GM12878 (cell line): ENCODE data around the gene YIF1A. TPM values are rescaled to one million over a fixed set of nuclear protein-coding genes. Genes with fewer than 3 reads are reported as not detected.
"Not testable (repeated sequence)": the region's sequence is repeated elsewhere in the genome, so short reads cannot be mapped to it uniquely, and the experiment has no call there.

Source experiments
- ATAC-seq: fragments of 200-7000 bp; cut with Tn5 transposase; 3 replicates; pipeline ENCODE4 v1.9.1; 2020; ENCODE audit warnings: mild to moderate bottlenecking, moderate library complexity
- BruUV-seq: library from RNA; stranded (reverse); fragments of 400-500 nt; replicated peaks from 2 replicates; lab custom pipeline; 2021; lab: Mats Ljungman, UMichigan
- CTCF ChIA-PET: fragments of 300-600 bp; sonication (Branson Sonifier 250); formaldehyde crosslinking; extraction: SDS; loops from one replicate; lab custom pipeline; 2021; ENCODE audit warnings: inconsistent platforms; lab: Yijun Ruan, JAX
- POLR2A ChIA-PET: fragments of 350-600 bp; formaldehyde crosslinking; extraction: SDS; loops from one replicate; lab custom pipeline; 2021; ENCODE audit warnings: inconsistent platforms; lab: Charles Lee
- RAD21 ChIA-PET: fragments of 300-600 bp; sonication (Branson Sonifier 250); formaldehyde crosslinking; loops from one replicate; lab custom pipeline; 2023; ENCODE audit warnings: antibody characterized with exemption; ENCODE audit not compliant: unreplicated experiment; lab: Charles Lee
- SMC1A ChIA-PET: fragments of 300-600 bp; sonication (Branson Sonifier 250); formaldehyde crosslinking; loops from one replicate; lab custom pipeline; 2023; ENCODE audit not compliant: unreplicated experiment, uncharacterized antibody; lab: Charles Lee
- DNase-seq: peaks from one replicate; pipeline ENCODE4 v3.0.0-alpha.2; 2011; ENCODE audit warnings: low read depth, low spot score
- FAIRE-seq: peaks from 3 replicates; lab custom pipeline; 2011; peaks lifted over from hg19 to GRCh38; lab: Jason Lieb, UNC
- H2AFZ ChIP-seq: 2 replicates; pipeline ENCODE4 v1.6.0; 2011; ENCODE audit warnings: low read depth, low read length, control low read depth; ENCODE audit not compliant: control insufficient read depth
- H3K27ac ChIP-seq: 2 replicates; pipeline ENCODE4 v1.5.1; 2011; ENCODE audit warnings: control low read depth; ENCODE audit not compliant: control insufficient read depth, insufficient read depth
- H3K27me3 ChIP-seq, 2 experiments: replicated peaks in 1 of 2; 2 replicates each; pipeline versions ENCODE4 v1.6.0 to v1.6.1; 2011; ENCODE audit warnings: low read length in 1 of 2; ENCODE audit not compliant: control insufficient read depth in 2 of 2, insufficient read depth in 2 of 2
- H3K36me3 ChIP-seq, 2 experiments: 2 replicates each; pipeline ENCODE4 v1.5.1; 2011; ENCODE audit warnings: low read length in 1 of 2; ENCODE audit not compliant: control insufficient read depth in 2 of 2, insufficient read depth in 2 of 2
- H3K4me1 ChIP-seq: 2 replicates; pipeline ENCODE4 v1.6.1; 2011; ENCODE audit warnings: mild to moderate bottlenecking, low read length, moderate library complexity, mixed read lengths; ENCODE audit not compliant: control insufficient read depth, insufficient read depth
- H3K4me2 ChIP-seq: 2 replicates; pipeline ENCODE4 v1.6.0; 2011; ENCODE audit warnings: control low read depth; ENCODE audit not compliant: control insufficient read depth, insufficient read depth
- H3K4me3 ChIP-seq: fragments of 200-600 bp; sonication (generic); 2 replicates; pipeline ENCODE4 v1.5.1; 2016
- H3K79me2 ChIP-seq: 2 replicates; pipeline ENCODE4 v1.6.0; 2011; ENCODE audit warnings: low read length; ENCODE audit not compliant: control insufficient read depth, insufficient read depth
- H3K9ac ChIP-seq: 2 replicates; pipeline ENCODE4 v1.8.0; 2011; ENCODE audit warnings: low read length, control low read depth, mixed read lengths; ENCODE audit not compliant: control insufficient read depth, insufficient read depth
- H3K9me3 ChIP-seq: replicated peaks from 3 replicates; pipeline ENCODE4 v1.5.1; 2011; ENCODE audit warnings: mild to moderate bottlenecking, low read length; ENCODE audit not compliant: control insufficient read depth, insufficient read depth
- H4K20me1 ChIP-seq: 2 replicates; pipeline ENCODE4 v1.6.0; 2011; ENCODE audit not compliant: control insufficient read depth, insufficient read depth
- EED ChIP-seq: sonication (generic); IDR thresholded peaks from 2 replicates; pipeline ENCODE4 v1.6.1; 2016; ENCODE audit warnings: antibody characterized with exemption, low read depth
- KLF5 ChIP-seq: fragments of 450-650 bp; IDR thresholded peaks from 2 replicates; pipeline ENCODE4 v1.6.1; 2014; ENCODE audit warnings: mild to moderate bottlenecking; ENCODE audit not compliant: partially characterized antibody
- MXI1 ChIP-seq: fragments of 150-350 bp; IDR thresholded peaks from 2 replicates; pipeline ENCODE4 v1.6.1; 2011; ENCODE audit warnings: low read depth, mild to moderate bottlenecking, inconsistent platforms, low read length, improper control_type of control experiment
- POLR2A ChIP-seq: IDR thresholded peaks from 2 replicates; pipeline ENCODE4 v1.6.1; 2011; ENCODE audit warnings: low read depth, mild to moderate bottlenecking, low read length
- STAT3 ChIP-seq: IDR thresholded peaks from 2 replicates; pipeline ENCODE4 v1.6.1; 2011; ENCODE audit warnings: low read depth, low read length, improper control_type of control experiment
- TCF12 ChIP-seq: IDR thresholded peaks from 2 replicates; pipeline ENCODE4 v1.6.1; 2011; ENCODE audit warnings: low read depth, mild to moderate bottlenecking, low read length
- TCF7 ChIP-seq: IDR thresholded peaks from 2 replicates; pipeline ENCODE4 v1.6.1; 2014; ENCODE audit warnings: antibody characterized with exemption, borderline replicate concordance
- WGBS: methylation state at CpG from one replicate; pipeline ENCODE4 v1.1.6; 2016; ENCODE audit warnings: low lambda C conversion rate; ENCODE audit not compliant: insufficient replicate concordance, insufficient coverage; ENCODE audit errors: missing lambda C conversion rate; 5-methylcytosine and 5-hydroxymethylcytosine counted together
- in situ Hi-C: fragments of 300-500 bp; cut with MboI; formaldehyde crosslinking; loops from 9 replicates; pipeline ENCODE4 v1.14.3; 2018; ENCODE audit warnings: mixed read lengths
- intact Hi-C: fragments of 100-400 bp; cut with micrococcal nuclease; formaldehyde crosslinking; loops from one replicate; pipeline ENCODE4 v1.14.2; 2022; ENCODE audit not compliant: unreplicated experiment
- polyA plus RNA-seq, 11 experiments: library from polyadenylated mRNA; depleted of rRNA in 4 of 11; unstranded in 6 of 11; stranded (reverse) in 5 of 11; fragments of >200 nt; fragmentation: Nextera tagmentation in 4 of 11; fragmentation: Illumina TruSeq in 1 of 11; extraction: Ambion mirVana in 4 of 11; extraction: Trizol in 1 of 11; gene quantifications; 1 replicate in 1 of 11; 2 replicates in 10 of 11; pipeline versions ENCODE4 v1.2.1 to v1.2.3, GENCODE V29; 2011 to 2016; ENCODE audit warnings: inconsistent platforms in 2 of 11, missing spikeins in 2 of 11, low read depth in 1 of 11
- total RNA-seq, 4 experiments: library from RNA; depleted of rRNA in 3 of 4; stranded (reverse); fragments of >200 nt in 3 of 4; fragmentation: Illumina TruSeq in 1 of 4; extraction: Trizol in 1 of 4; gene quantifications; 2 replicates each; pipeline versions ENCODE4 v1.2.1 to v1.2.3, GENCODE V29; 2013 to 2021

The YIF1A gene
- total and polyA plus RNA-seq, 10 of the 15 experiments (the other 5 are each of a cell fraction or from before 2014, with no cell fraction given): 6.6 to 128 (median 71.7) TPM

GRCh38 chr11:66276619-66277018 is 12.3 kb downstream of the YIF1A start:
- ATAC-seq, H4K20me1 ChIP-seq, H3K4me3 ChIP-seq, H3K27ac ChIP-seq, H3K79me2 ChIP-seq, RAD21 ChIA-PET, H2AFZ ChIP-seq, H3K9ac ChIP-seq, FAIRE-seq, H3K4me2 ChIP-seq, BruUV-seq, POLR2A ChIA-PET, in situ Hi-C loops, H3K27me3 ChIP-seq, H3K9me3 ChIP-seq, DNase-seq, intact Hi-C loops, H3K4me1 ChIP-seq: not testable (repeated sequence)
- peaks cover 19 to 32% of the 10 kb centered on the region in 2 experiments for H3K36me3 ChIP-seq
- ChIA-PET CTCF (interaction anchor here (1.3 kb wide), 1 partner anchor 18 kb away, joined by 3 read pairs; no protein-coding TSS in a partner anchor), SMC1A (interaction anchor here (1.0 kb wide), 1 partner anchor 12 kb away, joined by 4 read pairs; the partner anchor contains the start of gene YIF1A)
- peak; percentile 21; the same call in 1 of the 2 replicates for TF ChIP-seq POLR2A
- 98% methylated on average over 10 of the region's 13 CpGs for WGBS

GRCh38 chr11:66275984-66276612 is 12.8 kb downstream of the YIF1A start:
- TSS peak; percentile 10 for BruUV-seq
- Histone ChIP-seq H3K4me1 (peaks cover 5% of the 10 kb centered on the region), H3K27ac (no peak overlapping the region), H4K20me1 (no peaks in the 10 kb centered on the region), H3K9ac (no peak overlapping the region), H2AFZ (no peak overlapping the region), H3K79me2 (peaks cover 1% of the 10 kb centered on the region)
- 98% methylated on average over 14 of the region's 14 CpGs for WGBS
- in situ Hi-C loops: no loop called here
- FAIRE-seq: no peak
- RAD21 ChIA-PET: no interaction called here
- TF ChIP-seq KLF5: no peak
- TF ChIP-seq TCF7: no peak
- no peak for TF ChIP-seq EED
- no peak for TF ChIP-seq MXI1
- no peak for TF ChIP-seq TCF12
- no peak for TF ChIP-seq STAT3
- TF ChIP-seq, all 136 proteins: peak for 0
- ChIA-PET POLR2A (no interaction called here), CTCF (no interaction called here), SMC1A (no interaction called here)
- intact Hi-C loops: no loop called here
- ATAC-seq (no peak), DNase-seq (no peak)
- Histone ChIP-seq H3K4me2 (no peak overlapping the region), H3K4me3 (no peak overlapping the region), H3K9me3 (no peaks in the 10 kb centered on the region), H3K36me3 (peaks cover 20 to 32% of the 10 kb centered on the region in 2 experiments), H3K27me3 (no peaks in the 10 kb centered on the region)
